ENCODE results near the gene ARHGAP18.

ARHGAP18 gene

DNA sequence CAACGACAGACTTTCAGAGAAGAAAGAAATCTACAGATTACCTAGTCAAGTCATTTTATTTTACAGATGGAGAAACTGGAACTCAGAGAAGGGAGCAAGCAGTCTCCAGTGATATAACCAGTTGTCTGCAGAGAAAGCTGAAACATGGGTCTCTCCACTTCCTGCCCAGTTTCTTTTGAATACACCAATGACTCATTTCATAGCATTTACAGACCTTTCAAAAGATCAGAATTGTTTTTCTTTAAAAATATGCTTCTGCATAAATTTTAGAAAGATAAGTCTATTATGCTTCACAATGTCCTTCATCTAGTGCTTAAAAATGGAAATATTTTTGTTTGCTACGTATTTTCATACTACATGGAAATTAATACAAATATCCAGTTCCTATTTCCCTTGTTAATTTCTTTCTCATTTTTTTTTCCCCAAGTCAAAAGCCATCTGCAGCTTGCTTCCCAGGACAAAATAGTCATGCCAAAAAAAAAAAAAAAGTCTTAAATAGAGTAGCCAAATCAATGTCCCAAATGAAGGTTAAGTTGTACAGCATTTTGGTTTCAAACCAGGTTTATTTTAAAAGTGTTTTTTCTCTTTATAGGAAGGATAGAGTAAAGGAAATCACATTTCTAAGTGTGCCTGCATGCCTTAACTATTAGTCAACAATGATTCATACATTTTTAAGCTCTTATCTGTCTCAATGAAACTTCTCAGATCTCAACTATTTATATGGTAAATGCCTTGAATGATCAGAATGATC is 36.9 kb downstream of the ARHGAP18 start:
- ChIA-PET POLR2A (no interaction called here), CTCF (interaction anchor here (1.6 kb wide), 1 partner anchor 37 kb away, joined by 5 read pairs; the partner anchor contains the start of gene ARHGAP18)
- no peak for TF ChIP-seq TARDBP (IDR thresholded peaks at IDR 0.05)
- TF ChIP-seq ARNT (IDR thresholded peaks at IDR 0.05): no peak
- no peak for TF ChIP-seq NFRKB (IDR thresholded peaks at IDR 0.05)
- TF ChIP-seq SP1 (IDR thresholded peaks at IDR 0.05): no peak
- no peak for TF ChIP-seq SUZ12 (IDR thresholded peaks at IDR 0.05)
- no peak for DNase-seq (ENCODE audit: extremely low spot score)

GRCh38 chr6:129672341-129672682 is 37.7 kb downstream of the ARHGAP18 start:
- no peak for TF ChIP-seq FOXA1 (IDR thresholded peaks at IDR 0.05)
- no peak for TF ChIP-seq ELF4 (IDR thresholded peaks at IDR 0.05)
- no peak for TF ChIP-seq FOXK2 (IDR thresholded peaks at IDR 0.05)
- no peak for TF ChIP-seq ZNF384 (IDR thresholded peaks at IDR 0.05)
- TF ChIP-seq L3MBTL2 (conservative IDR thresholded peaks at IDR 0.05): no peak
- no peak for TF ChIP-seq SUZ12 (IDR thresholded peaks at IDR 0.05)
- TF ChIP-seq LEF1 (IDR thresholded peaks at IDR 0.05; ENCODE audit: borderline replicate concordance): no peak
- no peak for TF ChIP-seq CTBP1 (IDR thresholded peaks at IDR 0.05; ENCODE audit: borderline replicate concordance)
- no peak for TF ChIP-seq BHLHE40 (IDR thresholded peaks at IDR 0.05; ENCODE audit: borderline replicate concordance)
- no peak for TF ChIP-seq NFRKB (IDR thresholded peaks at IDR 0.05)
- no peak for TF ChIP-seq TARDBP (IDR thresholded peaks at IDR 0.05)
- no peak for TF ChIP-seq SP1 (IDR thresholded peaks at IDR 0.05)
- TF ChIP-seq HDGF (IDR thresholded peaks at IDR 0.05; ENCODE audit: borderline replicate concordance): no peak
- no peak for TF ChIP-seq FOXM1 (IDR thresholded peaks at IDR 0.05; ENCODE audit: borderline replicate concordance)
- TF ChIP-seq PKNOX1 (IDR thresholded peaks at IDR 0.05): no peak
- DNase-seq (ENCODE audit: extremely low spot score): no peak
- ChIA-PET POLR2A (no interaction called here), CTCF (interaction anchor here (1.6 kb wide), 1 partner anchor 38 kb away, joined by 5 read pairs; the partner anchor contains the start of gene ARHGAP18)

GRCh38 chr6:129671442-129672340 is 38.3 kb downstream of the ARHGAP18 start:
- DNase-seq (ENCODE audit: extremely low spot score): no peak
- ChIA-PET CTCF (no interaction called here), POLR2A (no interaction called here)
- no peak for TF ChIP-seq SP1 (IDR thresholded peaks at IDR 0.05)
- TF ChIP-seq CTBP1 (IDR thresholded peaks at IDR 0.05; ENCODE audit: borderline replicate concordance): no peak
- TF ChIP-seq HDGF (IDR thresholded peaks at IDR 0.05; ENCODE audit: borderline replicate concordance): no peak
- TF ChIP-seq FOXA1 (IDR thresholded peaks at IDR 0.05): no peak
- TF ChIP-seq ELF4 (IDR thresholded peaks at IDR 0.05): no peak
- no peak for TF ChIP-seq ZNF384 (IDR thresholded peaks at IDR 0.05)
- no peak for TF ChIP-seq PKNOX1 (IDR thresholded peaks at IDR 0.05)
- TF ChIP-seq NFRKB (IDR thresholded peaks at IDR 0.05): no peak
- no peak for TF ChIP-seq TARDBP (IDR thresholded peaks at IDR 0.05)
- TF ChIP-seq LEF1 (IDR thresholded peaks at IDR 0.05; ENCODE audit: borderline replicate concordance): no peak

GRCh38 chr6:129670634-129671033 is 39.3 kb downstream of the ARHGAP18 start:
- CTCF ChIA-PET: interaction anchor here (0.8 kb wide), 1 partner anchor 104 kb away, joined by 3 read pairs; no protein-coding TSS in a partner anchor
- DNase-seq (ENCODE audit: extremely low spot score): no peak
- no peak for TF ChIP-seq ARNT (IDR thresholded peaks at IDR 0.05)
- no peak for TF ChIP-seq FOXM1 (IDR thresholded peaks at IDR 0.05; ENCODE audit: borderline replicate concordance)
- no peak for TF ChIP-seq BHLHE40 (IDR thresholded peaks at IDR 0.05; ENCODE audit: borderline replicate concordance)
- TF ChIP-seq TARDBP (IDR thresholded peaks at IDR 0.05): no peak
- no peak for TF ChIP-seq L3MBTL2 (conservative IDR thresholded peaks at IDR 0.05)
- no peak for TF ChIP-seq SP1 (IDR thresholded peaks at IDR 0.05)
- TF ChIP-seq SUZ12 (IDR thresholded peaks at IDR 0.05): no peak
- no peak for TF ChIP-seq LEF1 (IDR thresholded peaks at IDR 0.05; ENCODE audit: borderline replicate concordance)
- POLR2A ChIA-PET: no interaction called here

DNA sequence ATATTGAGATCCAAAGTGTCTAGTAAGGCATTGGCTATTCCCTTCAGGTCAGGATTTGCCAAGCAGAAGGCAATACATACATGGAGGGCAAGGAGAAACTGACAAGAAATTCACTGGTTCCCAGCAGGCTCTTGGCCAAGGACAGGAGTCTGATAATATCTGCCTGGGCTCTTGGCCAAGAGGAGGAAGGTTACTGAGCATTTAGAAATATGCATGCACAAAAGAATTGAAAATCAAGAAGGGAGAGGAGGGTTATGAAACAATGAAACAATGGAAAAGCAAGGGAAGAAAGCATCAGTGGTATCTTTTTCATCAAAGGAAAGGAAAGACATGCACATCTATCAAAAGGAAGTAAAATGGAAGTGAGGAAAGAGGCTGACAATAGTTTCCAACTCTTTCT is 42.4 kb downstream of the ARHGAP18 start:
- TF ChIP-seq ZNF384 (IDR thresholded peaks at IDR 0.05): no peak
- TF ChIP-seq LEF1 (IDR thresholded peaks at IDR 0.05; ENCODE audit: borderline replicate concordance): no peak
- TF ChIP-seq ELF4 (IDR thresholded peaks at IDR 0.05): no peak
- TF ChIP-seq FOXM1 (IDR thresholded peaks at IDR 0.05; ENCODE audit: borderline replicate concordance): no peak
- TF ChIP-seq TARDBP (IDR thresholded peaks at IDR 0.05): no peak
- CTCF ChIA-PET: no interaction called here
- DNase-seq (ENCODE audit: extremely low spot score): no peak
- POLR2A ChIA-PET: no interaction called here

DNA sequence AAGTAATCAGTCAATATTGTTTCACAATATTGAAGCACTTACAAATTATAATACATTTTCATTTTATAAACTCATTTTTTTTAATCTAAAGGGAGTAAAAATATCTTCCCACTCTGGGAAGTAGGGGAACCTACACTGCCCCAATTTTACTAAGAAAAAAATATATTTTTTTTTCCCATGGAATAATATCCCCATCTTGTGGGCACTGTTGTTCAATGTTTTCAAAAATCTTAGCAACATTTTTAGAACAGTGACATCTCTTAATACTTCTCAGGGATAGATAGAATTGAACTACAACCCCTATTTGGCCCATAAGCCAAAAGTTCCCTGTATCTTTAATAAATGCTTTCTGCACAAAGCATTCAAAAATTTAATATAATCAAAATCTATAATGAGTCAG is 42.9 kb downstream of the ARHGAP18 start:
- DNase-seq (ENCODE audit: extremely low spot score): no peak
- TF ChIP-seq SUZ12 (IDR thresholded peaks at IDR 0.05) (no peak), ZNF384 (IDR thresholded peaks at IDR 0.05) (no peak), L3MBTL2 (conservative IDR thresholded peaks at IDR 0.05) (no peak), CTBP1 (IDR thresholded peaks at IDR 0.05; ENCODE audit: borderline replicate concordance) (no peak), HDGF (IDR thresholded peaks at IDR 0.05; ENCODE audit: borderline replicate concordance) (no peak), FOXM1 (IDR thresholded peaks at IDR 0.05; ENCODE audit: borderline replicate concordance) (no peak), ELF4 (IDR thresholded peaks at IDR 0.05) (no peak), ARNT (IDR thresholded peaks at IDR 0.05) (no peak), FOXK2 (IDR thresholded peaks at IDR 0.05) (no peak), FOXA1 (IDR thresholded peaks at IDR 0.05) (no peak)
- ChIA-PET CTCF (no interaction called here), POLR2A (no interaction called here)
